ENCODE results near the gene TMCC1.

Gene TMCC1

DNA sequence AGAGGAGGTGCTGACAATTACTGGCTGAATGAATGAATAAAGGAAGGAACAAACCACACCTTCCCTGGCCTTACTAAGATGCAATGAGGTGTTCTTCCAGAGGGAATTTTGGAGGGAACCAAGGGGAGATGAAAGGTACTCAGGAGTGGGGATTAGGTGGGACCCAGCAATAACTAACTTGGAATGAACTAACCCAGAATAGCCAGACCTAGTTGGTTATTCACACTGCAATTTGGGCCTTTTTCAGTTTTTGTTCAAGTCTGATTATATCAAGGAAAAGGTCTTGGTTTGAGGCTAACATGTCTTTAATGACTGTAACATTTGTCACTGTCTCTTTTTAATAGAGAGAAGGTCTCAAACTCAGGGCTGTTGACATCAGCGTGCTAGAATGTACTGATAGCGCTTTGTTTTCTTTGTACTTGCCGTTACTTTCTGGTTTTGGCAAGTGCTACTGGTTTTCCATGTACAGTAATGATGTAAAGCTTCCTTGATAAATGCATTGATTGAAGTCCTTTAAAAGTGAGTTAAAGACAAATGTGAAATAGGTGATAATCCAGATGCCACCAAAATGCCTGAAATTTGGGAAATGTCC is 283.8 kb downstream of the TMCC1 start:
- no peak for TF ChIP-seq TAF1 (IDR thresholded peaks at IDR 0.05; ENCODE audit: borderline replicate concordance, insufficient read depth, low read length)
- TF ChIP-seq REST (IDR thresholded peaks at IDR 0.05; ENCODE audit: insufficient read depth in 1 of 2, low read depth in 2 of 2, low read length in 2 of 2): no peak
- no peak for TF ChIP-seq FOXP2 (optimal IDR thresholded peaks at IDR 0.05; ENCODE audit: borderline replicate concordance, extremely low read depth, extremely low read length, insufficient read depth)
- TF ChIP-seq POLR2AphosphoS5 (IDR thresholded peaks at IDR 0.05; ENCODE audit: low read depth, low read length): no peak
- no peak for TF ChIP-seq SIN3A (IDR thresholded peaks at IDR 0.05; ENCODE audit: borderline replicate concordance, insufficient read depth, low read length)

DNA sequence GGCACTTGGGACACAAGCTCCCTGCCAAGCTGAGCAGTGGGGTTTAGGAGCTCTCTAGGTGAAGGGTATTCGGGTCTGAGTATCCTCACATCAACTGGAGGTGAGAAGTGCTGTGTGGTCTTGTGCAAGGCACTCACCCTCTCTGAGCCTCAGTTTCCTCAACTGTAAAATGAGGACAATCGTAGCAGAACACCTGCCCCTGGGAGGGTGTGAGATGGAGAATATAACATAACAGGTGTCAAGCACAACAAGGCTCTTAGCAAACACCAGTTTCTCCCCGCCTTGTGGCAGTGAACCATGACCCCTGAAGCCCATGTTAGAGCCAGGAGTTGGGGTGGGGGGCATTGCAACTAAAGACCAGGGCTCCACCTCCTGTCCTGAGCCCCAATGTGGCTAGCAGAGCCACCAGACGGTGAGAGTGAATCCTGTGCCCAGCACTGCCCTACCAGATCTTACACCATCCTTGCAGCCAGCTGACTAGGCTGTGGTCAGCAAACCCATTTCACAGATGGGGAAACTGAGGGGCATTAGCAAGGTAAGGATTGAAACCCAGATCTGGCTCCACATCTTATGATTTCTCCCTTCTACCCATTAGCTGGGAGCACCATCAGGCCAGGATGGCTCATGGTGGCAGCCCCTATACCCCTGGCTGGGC is 284.4 kb downstream of the TMCC1 start:
- TF ChIP-seq REST (IDR thresholded peaks at IDR 0.05; ENCODE audit: insufficient read depth in 1 of 2, low read depth in 2 of 2, low read length in 2 of 2) (no peak), POLR2AphosphoS5 (IDR thresholded peaks at IDR 0.05; ENCODE audit: low read depth, low read length) (no peak)

GRCh38 chr3:129608087-129608935 is 285.2 kb downstream of the TMCC1 start:
- TF ChIP-seq FOXP2 (optimal IDR thresholded peaks at IDR 0.05; ENCODE audit: borderline replicate concordance, extremely low read depth, extremely low read length, insufficient read depth) (no peak), REST (IDR thresholded peaks at IDR 0.05; ENCODE audit: insufficient read depth in 1 of 2, low read depth in 2 of 2, low read length in 2 of 2) (no peak), POLR2AphosphoS5 (IDR thresholded peaks at IDR 0.05; ENCODE audit: low read depth, low read length) (no peak), TAF1 (IDR thresholded peaks at IDR 0.05; ENCODE audit: borderline replicate concordance, insufficient read depth, low read length) (no peak), SIN3A (IDR thresholded peaks at IDR 0.05; ENCODE audit: borderline replicate concordance, insufficient read depth, low read length) (no peak)

DNA sequence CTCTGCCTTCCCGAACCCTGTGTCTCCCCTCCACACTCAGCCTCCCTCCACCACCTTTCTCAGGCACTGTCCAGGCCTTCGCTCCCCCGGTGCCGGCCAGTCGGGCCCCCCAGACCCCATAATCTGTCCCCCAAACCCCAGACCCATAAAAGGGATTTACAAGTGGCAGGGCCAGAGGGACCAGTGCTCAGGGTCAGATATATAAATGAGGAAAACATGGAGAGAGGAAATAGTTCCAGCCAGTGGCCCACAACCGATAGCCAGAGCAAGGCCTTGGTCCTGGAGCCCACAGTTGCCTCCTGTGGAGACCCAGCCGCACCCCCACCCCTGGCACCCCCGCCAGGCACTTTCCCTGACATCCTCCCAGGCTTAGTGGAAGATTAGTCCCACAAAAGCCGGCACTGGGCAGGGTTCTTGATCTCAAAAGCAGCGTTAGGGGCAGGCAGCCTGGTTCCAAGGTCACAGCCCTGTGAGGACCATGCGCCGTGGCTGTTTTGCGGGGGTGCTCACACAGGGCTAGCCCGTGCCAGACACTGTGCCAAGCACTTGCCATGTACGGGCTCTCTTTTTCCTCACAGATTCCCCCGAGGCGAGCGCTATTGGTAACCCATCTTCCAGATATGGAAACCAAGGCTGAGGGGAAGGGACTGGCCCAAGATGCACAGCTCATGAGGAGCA is 286.0 kb downstream of the TMCC1 start:
- TF ChIP-seq POLR2AphosphoS5 (IDR thresholded peaks at IDR 0.05; ENCODE audit: low read depth, low read length) (no peak), TAF1 (IDR thresholded peaks at IDR 0.05; ENCODE audit: borderline replicate concordance, insufficient read depth, low read length) (no peak)

DNA sequence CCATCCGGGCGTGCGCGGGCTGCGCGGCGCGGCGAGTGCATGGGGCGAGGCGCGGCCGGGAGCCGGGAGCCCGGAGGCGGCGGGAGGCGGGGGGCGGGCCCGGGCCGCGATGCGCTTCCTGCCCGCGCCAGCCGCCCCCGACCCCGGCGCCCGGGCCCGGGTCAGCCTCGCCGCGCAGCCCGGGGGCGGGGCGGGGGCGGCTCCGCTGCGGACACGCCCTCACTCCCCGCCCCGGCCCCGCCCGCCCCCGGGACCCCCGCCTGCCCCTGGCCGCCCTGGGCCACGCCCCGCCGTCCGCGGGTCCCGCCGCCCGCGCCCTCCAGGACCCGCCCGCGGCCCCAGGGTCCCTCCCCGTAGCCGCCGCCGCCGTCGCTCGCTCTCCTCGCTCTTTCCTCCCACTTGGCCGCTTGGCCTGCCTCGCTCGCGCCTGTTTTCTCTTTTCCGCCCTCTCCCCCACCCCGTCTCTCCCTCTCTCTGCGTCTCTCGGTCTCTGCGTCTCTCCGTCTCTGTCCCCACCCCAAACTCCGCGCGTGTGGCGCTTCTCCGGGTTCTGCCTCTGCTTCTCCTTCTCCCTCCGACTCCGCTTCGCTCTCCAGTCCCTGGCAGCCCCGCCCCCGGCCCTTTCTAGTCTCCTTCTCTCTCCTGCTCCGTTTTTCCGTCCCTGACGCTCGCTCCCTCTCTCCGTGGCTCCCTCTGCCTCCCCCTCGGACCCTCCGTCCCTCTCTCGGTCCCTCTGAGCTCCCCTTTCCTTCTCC is 286.7 kb downstream of the TMCC1 start, which contains the start of gene PLXND1:
Gene PLXND1 (minus strand): TSS at position 41 of the 755 bp plus-strand sequence. CDS start 37 bp downstream, at position 4.
- TF ChIP-seq FOXP2 (optimal IDR thresholded peaks at IDR 0.05; ENCODE audit: borderline replicate concordance, extremely low read depth, extremely low read length, insufficient read depth): no peak
- no peak for TF ChIP-seq REST (IDR thresholded peaks at IDR 0.05; ENCODE audit: insufficient read depth in 1 of 2, low read depth in 2 of 2, low read length in 2 of 2)
- TF ChIP-seq TAF1 (IDR thresholded peaks at IDR 0.05; ENCODE audit: borderline replicate concordance, insufficient read depth, low read length): 0 out of 2 replicates have a peak, but pooled peaks have one; percentile 41
- TF ChIP-seq SIN3A (IDR thresholded peaks at IDR 0.05; ENCODE audit: borderline replicate concordance, insufficient read depth, low read length): no peak
- TF ChIP-seq POLR2AphosphoS5 (IDR thresholded peaks at IDR 0.05; ENCODE audit: low read depth, low read length): peak; percentile 12; the same call in 1 of the 2 replicates
